KMS-11 (cell line): Measurements from ENCODE around the gene PROM2.

Experiments
- H2AFZ ChIP-seq: fragments of 200-600 bp; sonication (generic); 2 replicates; pipeline ENCODE4 v1.6.1; 2016; ENCODE audit warnings: antibody characterized with exemption, mixed run types, low read depth
- H3K27ac ChIP-seq: fragments of 200-600 bp; sonication (generic); 2 replicates; pipeline ENCODE4 v1.6.1; 2016; ENCODE audit warnings: mild to moderate bottlenecking, mixed run types
- H3K27me3 ChIP-seq: fragments of 200-600 bp; sonication (generic); 2 replicates; pipeline ENCODE4 v1.6.1; 2017; ENCODE audit warnings: mild to moderate bottlenecking, low read depth, mixed run types, moderate library complexity; ENCODE audit not compliant: insufficient read depth
- H3K36me3 ChIP-seq: fragments of 200-600 bp; sonication (generic); 2 replicates; pipeline ENCODE4 v1.6.1; 2017; ENCODE audit warnings: mild to moderate bottlenecking, mixed run types; ENCODE audit not compliant: insufficient read depth
- H3K4me1 ChIP-seq: fragments of 200-600 bp; sonication (generic); 2 replicates; pipeline ENCODE4 v1.6.1; 2016; ENCODE audit warnings: mild to moderate bottlenecking, low read depth, mixed run types; ENCODE audit not compliant: poor library complexity, severe bottlenecking
- H3K4me2 ChIP-seq: fragments of 200-600 bp; sonication (generic); 2 replicates; pipeline ENCODE4 v1.7.0; 2016; ENCODE audit warnings: mild to moderate bottlenecking, mixed run types
- H3K4me3 ChIP-seq: fragments of 200-600 bp; sonication (generic); IDR thresholded peaks from 2 replicates; pipeline ENCODE4 v1.6.1; 2017; ENCODE audit warnings: low read depth, low read length, mixed read lengths; ENCODE audit not compliant: insufficient read depth
- H3K79me2 ChIP-seq: fragments of 200-600 bp; sonication (generic); 2 replicates; pipeline ENCODE4 v1.6.1; 2016; ENCODE audit warnings: low read depth, mixed run types; ENCODE audit not compliant: insufficient read depth
- H3K9ac ChIP-seq: fragments of 200-600 bp; sonication (generic); 2 replicates; pipeline ENCODE4 v1.6.1; 2016; ENCODE audit warnings: mild to moderate bottlenecking, mixed run types
- H4K20me1 ChIP-seq: fragments of 200-600 bp; sonication (generic); 2 replicates; pipeline ENCODE4 v1.6.1; 2016; ENCODE audit warnings: mild to moderate bottlenecking, mixed run types; ENCODE audit not compliant: insufficient read depth
- CTCF ChIP-seq: fragments of 200-600 bp; sonication (generic); conservative IDR thresholded peaks from 2 replicates; pipeline ENCODE4 v1.6.1; 2017; ENCODE audit warnings: low read depth, mild to moderate bottlenecking, antibody characterized with exemption, low read length, moderate library complexity, mixed read lengths

Gene PROM2

GRCh38 chr2:95301876-95302641 is 27.8 kb downstream of the PROM2 start:
- Histone ChIP-seq H3K27me3 (no peaks in the 10 kb centered on the region; the same call in 1 of the 2 replicates), H3K79me2 (no peaks in the 10 kb centered on the region), H3K4me2 (no peak overlapping the region), H4K20me1 (no peaks in the 10 kb centered on the region), H3K4me1 (no peaks in the 10 kb centered on the region), H2AFZ (no peak overlapping the region), H3K9ac (no peak overlapping the region), H3K36me3 (no peaks in the 10 kb centered on the region), H3K27ac (no peak overlapping the region), H3K4me3 (no peak overlapping the region)
- TF ChIP-seq CTCF = no peak

GRCh38 chr2:95303191-95303919 is 29.1 kb downstream of the PROM2 start:
- TF ChIP-seq CTCF = no peak
- no peaks in the 10 kb centered on the region for H4K20me1 ChIP-seq
- no peak overlapping the region for H3K27ac ChIP-seq
- H3K79me2 ChIP-seq = no peaks in the 10 kb centered on the region
- H3K4me3 ChIP-seq = no peak overlapping the region
- H3K36me3 ChIP-seq = no peaks in the 10 kb centered on the region
- no peak overlapping the region for H3K9ac ChIP-seq
- no peaks in the 10 kb centered on the region for H3K27me3 ChIP-seq
- H3K4me1 ChIP-seq = no peaks in the 10 kb centered on the region
- H2AFZ ChIP-seq = no peak overlapping the region
- no peak overlapping the region for H3K4me2 ChIP-seq

- Histone ChIP-seq H3K79me2 (no peaks in the 10 kb centered on the region), H2AFZ (no peak overlapping the region), H3K9ac (no peak overlapping the region), H3K36me3 (no peaks in the 10 kb centered on the region), H4K20me1 (no peaks in the 10 kb centered on the region), H3K4me1 (no peaks in the 10 kb centered on the region), H3K4me2 (no peak overlapping the region), H3K27me3 (no peaks in the 10 kb centered on the region), H3K27ac (no peak overlapping the region), H3K4me3 (no peak overlapping the region)
- TF ChIP-seq CTCF = no peak
Observed at GRCh38 chr2:95305380-95306061, 31.3 kb downstream of the PROM2 start.

- no peak overlapping the region for H3K4me2 ChIP-seq
- H3K36me3 ChIP-seq = no peaks in the 10 kb centered on the region
- no peaks in the 10 kb centered on the region for H4K20me1 ChIP-seq
- H3K27ac ChIP-seq = no peak overlapping the region
- H3K4me3 ChIP-seq = no peak overlapping the region
- H3K4me1 ChIP-seq = no peaks in the 10 kb centered on the region
- no peaks in the 10 kb centered on the region for H3K79me2 ChIP-seq
- no peak for TF ChIP-seq CTCF
- no peaks in the 10 kb centered on the region for H3K27me3 ChIP-seq
- no peak overlapping the region for H2AFZ ChIP-seq
- no peak overlapping the region for H3K9ac ChIP-seq
Observed at GRCh38 chr2:95306336-95306895, 32.2 kb downstream of the PROM2 start.
